Panc1 (cell line): ENCODE measurements around the gene SLIT3. TPM values are rescaled to one million over a fixed set of nuclear protein-coding genes. Genes with fewer than 3 reads are reported as not detected.

Experiments
- ATAC-seq: fragments of 200-7000 bp; cut with Tn5 transposase; 2 replicates; pipeline ENCODE4 v1.9.1; 2020; ENCODE audit warnings: mild to moderate bottlenecking, moderate library complexity
- BruUV-seq: library from RNA; stranded (reverse); fragments of 400-500 nt; replicated peaks from 2 replicates; lab custom pipeline; 2021; lab: Mats Ljungman, UMichigan
- CTCF ChIA-PET: fragments of 300-600 bp; sonication (Branson Sonifier 250); formaldehyde crosslinking; loops from one replicate; lab custom pipeline; 2022; ENCODE audit warnings: antibody characterized with exemption; lab: Charles Lee
- POLR2A ChIA-PET: fragments of 300-600 bp; sonication (Branson Sonifier 250); formaldehyde crosslinking; loops from one replicate; lab custom pipeline; 2022; ENCODE audit warnings: antibody characterized with exemption; lab: Charles Lee
- DNase-seq: peaks from one replicate; pipeline ENCODE4 v3.0.0-alpha.2; 2010; ENCODE audit warnings: low read depth, low spot score
- H3K27ac ChIP-seq: 2 replicates; pipeline ENCODE4 v1.5.1; 2011; ENCODE audit warnings: mild to moderate bottlenecking, low read length, inconsistent platforms
- H3K27me3 ChIP-seq: fragments of 200-500 bp; sonication (Bioruptor generic); 2 replicates; pipeline ENCODE4 v1.6.0; 2014; ENCODE audit warnings: low read length, inconsistent platforms; ENCODE audit not compliant: control insufficient read depth, insufficient read depth
- H3K36me3 ChIP-seq: fragments of 200-500 bp; sonication (Bioruptor generic); 2 replicates; pipeline ENCODE4 v1.5.1; 2014; ENCODE audit warnings: inconsistent platforms, mild to moderate bottlenecking, low read length, moderate library complexity; ENCODE audit not compliant: control insufficient read depth, insufficient read depth
- H3K4me1 ChIP-seq: 2 replicates; pipeline ENCODE4 v1.5.1; 2011; ENCODE audit warnings: inconsistent platforms, mild to moderate bottlenecking, low read length, moderate library complexity; ENCODE audit not compliant: control insufficient read depth, insufficient read depth
- H3K4me3 ChIP-seq, 2 experiments: 2 replicates each; pipeline ENCODE4 v1.5.1; 2011 to 2012; ENCODE audit warnings: low read depth in 2 of 2, low read length in 2 of 2, mild to moderate bottlenecking in 2 of 2, inconsistent platforms in 1 of 2, moderate library complexity in 1 of 2
- H3K9me3 ChIP-seq: fragments of 200-500 bp; sonication (Bioruptor generic); 2 replicates; pipeline ENCODE4 v1.5.1; 2014; ENCODE audit warnings: low read depth, mild to moderate bottlenecking, inconsistent platforms, low read length, moderate library complexity; ENCODE audit not compliant: control insufficient read depth, insufficient read depth
- CTCF ChIP-seq: fragments of 450-650 bp; IDR thresholded peaks from 2 replicates; pipeline ENCODE4 v1.5.1; 2017; ENCODE audit warnings: mild to moderate bottlenecking
- POLR2AphosphoS5 ChIP-seq: IDR thresholded peaks from 2 replicates; pipeline ENCODE4 v1.6.1; 2012; ENCODE audit warnings: mild to moderate bottlenecking, low read depth, low read length, moderate library complexity
- REST ChIP-seq, 2 experiments: IDR thresholded peaks; 2 replicates each; pipeline ENCODE4 v1.6.1; 2011 to 2012; ENCODE audit warnings: low read depth in 2 of 2, control low read depth in 1 of 2, low read length in 1 of 2, mild to moderate bottlenecking in 1 of 2, moderate library complexity in 1 of 2; ENCODE audit not compliant: insufficient read depth in 1 of 2
- SIN3A ChIP-seq: IDR thresholded peaks from 2 replicates; pipeline ENCODE4 v1.6.1; 2012; ENCODE audit warnings: low read depth, mild to moderate bottlenecking, low read length, moderate library complexity, borderline replicate concordance; ENCODE audit not compliant: insufficient read depth
- TCF7L2 ChIP-seq: IDR thresholded peaks from 2 replicates; pipeline ENCODE4 v1.6.1; 2011; ENCODE audit warnings: mild to moderate bottlenecking, low read depth, low read length, inconsistent platforms
- in situ Hi-C: cut with HindIII; loops from 2 replicates; pipeline ENCODE4 v1.10.0; 2016; ENCODE audit warnings: low sequenced_read_pairs, low pct_unique_long_range_greater_than_20kb
- intact Hi-C: fragments of 100-400 bp; cut with micrococcal nuclease; formaldehyde crosslinking; loops from one replicate; pipeline ENCODE4 v1.10.0; 2022; ENCODE audit not compliant: unreplicated experiment
- total RNA-seq: library from RNA; stranded (reverse); gene quantifications from one replicate; pipeline ENCODE4 v1.2.1, GENCODE V29; 2021; ENCODE audit not compliant: unreplicated experiment

SLIT3 gene
- total RNA-seq, 1 experiment from 2014 or later: 26.4 TPM

GRCh38 chr5:168853972-168854371 is 447.0 kb downstream of the SLIT3 start:
- no peaks in the 10 kb centered on the region for H3K4me1 ChIP-seq
- DNase-seq (no peak), ATAC-seq (no peak)
- ChIA-PET CTCF (no interaction called here), POLR2A (no interaction called here)
- in situ Hi-C loops (no loop called here), intact Hi-C loops (no loop called here)
- H3K27me3 ChIP-seq: peaks cover under 1% of the 10 kb centered on the region
- H3K4me3 ChIP-seq: no peak overlapping the region
- TF ChIP-seq SIN3A (no peak), TCF7L2 (no peak), REST (IDR thresholded peaks at IDR 0.05; ENCODE audit: insufficient read depth in 1 of 2, low read depth in 2 of 2, low read length in 1 of 2) (no peak), POLR2AphosphoS5 (no peak), CTCF (no peak)
- H3K27ac ChIP-seq: no peak overlapping the region
- no peaks in the 10 kb centered on the region for H3K9me3 ChIP-seq
- H3K36me3 ChIP-seq: no peaks in the 10 kb centered on the region
- BruUV-seq: no TSS peak

GRCh38 chr5:168852329-168852728 is 448.6 kb downstream of the SLIT3 start:
- in situ Hi-C loops (no loop called here), intact Hi-C loops (no loop called here)
- DNase-seq (no peak), ATAC-seq (no peak)
- ChIA-PET POLR2A (no interaction called here), CTCF (no interaction called here)
- H3K4me3 ChIP-seq: no peak overlapping the region
- BruUV-seq: no TSS peak
- peaks cover 4% of the 10 kb centered on the region for H3K27me3 ChIP-seq
- no peaks in the 10 kb centered on the region for H3K9me3 ChIP-seq
- H3K27ac ChIP-seq: no peak overlapping the region
- no peaks in the 10 kb centered on the region for H3K4me1 ChIP-seq
- no peaks in the 10 kb centered on the region for H3K36me3 ChIP-seq
- TF ChIP-seq CTCF (no peak), POLR2AphosphoS5 (no peak), SIN3A (no peak), TCF7L2 (no peak), REST (IDR thresholded peaks at IDR 0.05; ENCODE audit: insufficient read depth in 1 of 2, low read depth in 2 of 2, low read length in 1 of 2) (no peak)
